GM23338 (cell line): Measurements from ENCODE around the gene PDSS2.
"Not testable (repeated sequence)": the region's sequence is repeated elsewhere in the genome, so short reads cannot be mapped to it uniquely, and the experiment has no call there.

ENCODE experiments used
- EZH2 ChIP-seq: fragments of 200-600 bp; sonication (generic); IDR thresholded peaks from one replicate; pipeline ENCODE4 v1.8.0; 2017; ENCODE audit warnings: antibody characterized with exemption, mild to moderate bottlenecking, low read depth; ENCODE audit not compliant: unreplicated experiment
- POLR2AphosphoS5 ChIP-seq: IDR thresholded peaks from 2 replicates; pipeline ENCODE4 v1.6.1; 2016; ENCODE audit warnings: antibody characterized with exemption, low read depth
- TF ChIP-seq, protein P1 (sequence below), 2 experiments: fragments of 200-600 bp in 1 of 2; sonication (generic) in 1 of 2; conservative IDR thresholded peaks; 2 replicates each; pipeline versions ENCODE4 v1.5.1 to v1.6.1; 2016 to 2017; ENCODE audit warnings: antibody characterized with exemption in 2 of 2, low read depth in 2 of 2, mild to moderate bottlenecking in 2 of 2, moderate library complexity in 1 of 2

DNA sequence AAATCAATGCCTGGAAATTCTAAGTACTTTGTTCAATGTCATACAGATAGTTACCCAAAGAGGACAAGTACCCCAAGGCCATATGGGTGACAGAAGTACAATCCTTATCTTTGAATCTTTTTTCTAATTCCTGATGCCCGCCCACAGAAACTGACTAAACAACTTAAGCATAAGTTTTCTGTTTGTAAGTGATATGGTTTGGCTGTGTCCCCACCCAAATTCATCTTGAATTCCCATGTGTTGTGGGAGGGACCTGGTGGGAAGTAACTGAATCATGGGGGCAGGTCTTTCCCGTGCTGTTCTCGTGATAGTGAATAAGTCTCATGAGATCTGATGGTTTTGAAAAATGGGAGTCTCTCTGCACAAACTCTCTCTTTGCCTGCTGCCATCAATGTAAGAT is 153.4 kb downstream of the PDSS2 start:
- TF ChIP-seq EZH2, POLR2AphosphoS5: not testable (repeated sequence)
- TF ChIP-seq, protein P1, sequence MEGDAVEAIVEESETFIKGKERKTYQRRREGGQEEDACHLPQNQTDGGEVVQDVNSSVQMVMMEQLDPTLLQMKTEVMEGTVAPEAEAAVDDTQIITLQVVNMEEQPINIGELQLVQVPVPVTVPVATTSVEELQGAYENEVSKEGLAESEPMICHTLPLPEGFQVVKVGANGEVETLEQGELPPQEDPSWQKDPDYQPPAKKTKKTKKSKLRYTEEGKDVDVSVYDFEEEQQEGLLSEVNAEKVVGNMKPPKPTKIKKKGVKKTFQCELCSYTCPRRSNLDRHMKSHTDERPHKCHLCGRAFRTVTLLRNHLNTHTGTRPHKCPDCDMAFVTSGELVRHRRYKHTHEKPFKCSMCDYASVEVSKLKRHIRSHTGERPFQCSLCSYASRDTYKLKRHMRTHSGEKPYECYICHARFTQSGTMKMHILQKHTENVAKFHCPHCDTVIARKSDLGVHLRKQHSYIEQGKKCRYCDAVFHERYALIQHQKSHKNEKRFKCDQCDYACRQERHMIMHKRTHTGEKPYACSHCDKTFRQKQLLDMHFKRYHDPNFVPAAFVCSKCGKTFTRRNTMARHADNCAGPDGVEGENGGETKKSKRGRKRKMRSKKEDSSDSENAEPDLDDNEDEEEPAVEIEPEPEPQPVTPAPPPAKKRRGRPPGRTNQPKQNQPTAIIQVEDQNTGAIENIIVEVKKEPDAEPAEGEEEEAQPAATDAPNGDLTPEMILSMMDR (conservative IDR thresholded peaks at IDR 0.05; ENCODE audit: low read depth in 2 of 2) = not testable (repeated sequence)
